ENCODE measurements around the gene MTIF3. TPM values are rescaled to one million over a fixed set of nuclear protein-coding genes. Genes with fewer than 3 reads are reported as not detected.

The MTIF3 gene
- total RNA-seq, 6 experiments from 2014 or later = 26.4 to 39.4 (median 33.2) TPM

DNA sequence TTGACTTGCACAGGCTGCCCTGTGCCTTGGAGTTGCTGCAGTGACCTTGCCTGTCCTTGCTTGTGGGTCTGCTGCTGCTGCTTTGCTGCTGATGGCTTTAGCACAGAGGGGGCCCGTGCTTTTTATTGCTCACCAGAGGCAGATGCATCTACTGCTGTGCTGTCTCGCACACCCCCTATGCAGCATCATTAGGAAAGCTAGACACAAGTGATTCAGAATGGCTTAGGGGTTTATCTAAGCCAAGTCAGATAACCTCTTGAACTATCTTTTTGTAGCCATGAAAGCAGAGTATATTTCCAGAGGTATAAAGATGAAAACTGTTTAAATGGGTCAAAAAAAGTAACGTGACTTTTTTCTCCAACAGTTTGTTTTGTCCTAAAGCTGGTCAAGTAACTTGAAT, 18.2 kb downstream of the MTIF3 start:
- TF ChIP-seq, protein P1, sequence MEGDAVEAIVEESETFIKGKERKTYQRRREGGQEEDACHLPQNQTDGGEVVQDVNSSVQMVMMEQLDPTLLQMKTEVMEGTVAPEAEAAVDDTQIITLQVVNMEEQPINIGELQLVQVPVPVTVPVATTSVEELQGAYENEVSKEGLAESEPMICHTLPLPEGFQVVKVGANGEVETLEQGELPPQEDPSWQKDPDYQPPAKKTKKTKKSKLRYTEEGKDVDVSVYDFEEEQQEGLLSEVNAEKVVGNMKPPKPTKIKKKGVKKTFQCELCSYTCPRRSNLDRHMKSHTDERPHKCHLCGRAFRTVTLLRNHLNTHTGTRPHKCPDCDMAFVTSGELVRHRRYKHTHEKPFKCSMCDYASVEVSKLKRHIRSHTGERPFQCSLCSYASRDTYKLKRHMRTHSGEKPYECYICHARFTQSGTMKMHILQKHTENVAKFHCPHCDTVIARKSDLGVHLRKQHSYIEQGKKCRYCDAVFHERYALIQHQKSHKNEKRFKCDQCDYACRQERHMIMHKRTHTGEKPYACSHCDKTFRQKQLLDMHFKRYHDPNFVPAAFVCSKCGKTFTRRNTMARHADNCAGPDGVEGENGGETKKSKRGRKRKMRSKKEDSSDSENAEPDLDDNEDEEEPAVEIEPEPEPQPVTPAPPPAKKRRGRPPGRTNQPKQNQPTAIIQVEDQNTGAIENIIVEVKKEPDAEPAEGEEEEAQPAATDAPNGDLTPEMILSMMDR (IDR thresholded peaks at IDR 0.05) = no peak
- peaks cover 29% of the 10 kb centered on the region; the same call in 1 of the 2 replicates for H3K36me3 Mint-ChIP-seq (ENCODE audit: low read depth)

DNA sequence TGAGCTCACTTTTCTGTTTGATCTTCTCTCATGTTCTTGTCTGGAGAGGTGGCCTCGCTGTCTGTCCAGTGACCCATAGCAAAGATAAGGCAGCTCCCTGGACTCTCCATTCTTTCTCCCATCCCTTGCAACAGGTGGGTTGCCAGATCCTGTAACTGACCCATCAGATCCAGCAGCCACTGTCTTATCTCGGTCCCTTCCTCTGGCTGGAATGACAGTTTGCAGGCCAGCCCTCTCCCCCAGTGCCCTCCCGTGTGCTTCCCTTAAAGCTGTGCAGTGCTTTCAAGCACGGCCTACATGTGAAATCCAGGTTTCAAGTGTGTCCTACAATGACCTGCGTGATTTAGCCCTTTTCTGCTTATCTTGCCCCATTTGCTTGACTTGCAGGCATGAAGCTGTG, 22.2 kb downstream of the MTIF3 start:
- no peak overlapping the region for H3K4me3 Mint-ChIP-seq
- no peak overlapping the region for H3K27ac Mint-ChIP-seq
- H3K36me3 Mint-ChIP-seq (ENCODE audit: low read depth) = peaks cover 42% of the 10 kb centered on the region
- H3K27me3 Mint-ChIP-seq (ENCODE audit: insufficient read depth) = no peaks in the 10 kb centered on the region; the same call in 1 of the 2 replicates
- TF ChIP-seq, protein P1 (IDR thresholded peaks at IDR 0.05) = no peak
- DNase-seq = no peak
- no peaks in the 10 kb centered on the region for H3K9me3 Mint-ChIP-seq
- peaks cover 33% of the 10 kb centered on the region for H3K4me1 Mint-ChIP-seq (ENCODE audit: low read depth)

More for the DNA sequence above, 18.2 kb downstream of the MTIF3 start:
- peaks cover 5% of the 10 kb centered on the region; the same call in 1 of the 2 replicates for H3K4me1 Mint-ChIP-seq (ENCODE audit: low read depth)
- H3K9me3 Mint-ChIP-seq = no peaks in the 10 kb centered on the region
- no peak overlapping the region for H3K4me3 Mint-ChIP-seq
- no peak overlapping the region for H3K27ac Mint-ChIP-seq
- no peaks in the 10 kb centered on the region for H3K27me3 Mint-ChIP-seq (ENCODE audit: insufficient read depth)
- no peak for DNase-seq

DNA sequence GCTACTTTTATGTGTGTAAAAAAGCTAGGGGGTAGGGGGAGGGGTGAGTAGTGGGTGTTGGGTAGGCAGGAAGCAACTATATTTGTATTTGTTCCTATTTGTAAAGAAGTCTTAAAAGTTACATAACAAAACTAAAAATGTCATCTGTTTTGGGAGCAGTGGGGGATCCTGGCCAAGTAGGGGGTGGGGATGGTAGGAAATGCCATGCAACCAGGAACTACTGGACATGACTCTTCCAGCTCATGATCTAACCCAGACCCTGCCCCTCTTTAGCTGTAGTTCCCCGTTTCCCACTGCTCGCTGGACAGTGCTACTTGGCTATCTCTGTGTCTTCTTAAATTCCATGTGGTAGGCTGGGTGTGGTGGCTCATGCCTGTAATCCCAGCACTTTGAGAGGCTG, 22.7 kb downstream of the MTIF3 start:
- Mint-ChIP-seq H3K36me3 (ENCODE audit: low read depth) (peaks cover 42% of the 10 kb centered on the region), H3K4me3 (no peak overlapping the region), H3K4me1 (ENCODE audit: low read depth) (peaks cover 33% of the 10 kb centered on the region), H3K9me3 (no peaks in the 10 kb centered on the region), H3K27ac (no peak overlapping the region), H3K27me3 (ENCODE audit: insufficient read depth) (peaks cover 1% of the 10 kb centered on the region)
- TF ChIP-seq, protein P1 (IDR thresholded peaks at IDR 0.05) = no peak
- DNase-seq = no peak

DNA sequence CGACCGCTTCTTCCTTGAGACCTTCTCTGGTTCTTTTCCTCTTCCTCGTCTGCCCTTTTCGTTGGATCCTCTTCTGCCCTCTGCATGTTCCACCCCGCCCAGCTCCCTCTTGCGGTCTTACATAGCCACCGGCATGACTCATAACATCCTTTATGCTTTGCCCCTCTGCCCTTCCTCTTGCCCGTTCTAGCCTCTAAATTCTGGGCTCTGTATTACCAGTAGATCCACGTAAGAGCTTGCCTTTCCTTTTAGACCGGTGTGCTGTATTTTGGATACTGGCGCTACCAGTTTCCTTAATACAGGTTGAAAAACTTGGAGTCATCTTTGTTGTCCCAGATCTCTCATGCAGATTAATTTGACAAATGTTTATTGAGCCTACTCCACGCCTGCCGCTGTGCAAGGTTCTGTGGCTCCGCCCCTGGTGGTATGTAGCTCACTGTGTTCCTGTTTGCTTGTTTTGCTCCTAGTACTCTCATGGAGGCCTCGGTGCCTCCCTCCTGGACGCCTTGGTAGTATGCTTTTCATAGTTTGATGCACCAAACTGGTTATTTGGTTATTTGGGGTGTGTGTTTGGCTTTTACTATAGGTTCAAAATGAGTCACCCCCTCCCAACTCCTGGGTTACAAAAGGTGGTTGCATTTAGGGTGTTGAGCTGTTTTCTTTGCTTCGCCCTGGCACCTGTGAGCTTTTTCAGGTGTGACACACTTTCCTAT, 24.3 kb downstream of the MTIF3 start:
- TF ChIP-seq, protein P1 (IDR thresholded peaks at IDR 0.05) = no peak
- no peaks in the 10 kb centered on the region for H3K9me3 Mint-ChIP-seq
- H3K27me3 Mint-ChIP-seq (ENCODE audit: insufficient read depth) = peaks cover 3% of the 10 kb centered on the region
- H3K27ac Mint-ChIP-seq = peak overlapping the region; percentile 22
- H3K36me3 Mint-ChIP-seq (ENCODE audit: low read depth) = peaks cover 34% of the 10 kb centered on the region
- peak overlapping the region; percentile 86 for H3K4me3 Mint-ChIP-seq
- DNase-seq = no peak
- peaks cover 33% of the 10 kb centered on the region for H3K4me1 Mint-ChIP-seq (ENCODE audit: low read depth)

DNA sequence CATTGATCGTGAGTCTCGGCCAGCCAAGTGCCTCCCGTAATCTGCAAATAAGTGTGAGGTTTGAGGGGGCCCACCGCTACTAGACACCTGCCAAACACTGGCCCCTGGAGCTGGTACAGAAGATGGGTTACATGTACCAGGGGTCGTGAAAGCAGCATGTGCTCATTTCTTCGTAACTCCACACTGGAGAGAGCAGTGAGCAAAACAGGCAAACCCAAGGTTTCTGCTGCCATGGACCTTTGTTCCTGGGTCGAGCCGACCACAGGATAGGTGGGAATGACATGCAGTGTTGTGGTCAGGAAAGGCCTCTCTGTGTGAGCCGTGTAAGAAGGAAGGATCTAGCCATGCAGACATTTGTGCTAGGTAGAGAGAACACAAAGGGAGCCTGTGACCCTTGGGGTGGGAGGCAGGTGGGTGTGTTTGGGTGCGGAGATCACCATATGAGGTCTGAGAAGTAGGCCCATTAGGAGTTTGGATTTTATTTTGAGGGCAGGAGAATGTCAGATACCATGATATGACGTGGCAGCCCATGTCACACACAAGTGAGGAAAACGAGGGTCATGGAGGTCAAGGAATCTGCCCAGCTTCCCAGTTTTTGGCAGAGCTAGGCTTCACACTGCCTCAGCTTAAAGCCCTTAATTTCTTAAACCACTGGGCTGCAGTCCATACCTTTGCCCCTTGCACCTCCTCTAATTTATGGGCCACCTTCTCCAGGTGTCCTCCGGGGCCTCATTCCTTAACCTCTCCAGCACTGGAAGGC, 25.0 kb downstream of the MTIF3 start:
- H3K4me1 Mint-ChIP-seq (ENCODE audit: low read depth) = peaks cover 33% of the 10 kb centered on the region
- no peak for DNase-seq
- peaks cover 3% of the 10 kb centered on the region for H3K27me3 Mint-ChIP-seq (ENCODE audit: insufficient read depth)
- H3K9me3 Mint-ChIP-seq = no peaks in the 10 kb centered on the region
- TF ChIP-seq, protein P1 (IDR thresholded peaks at IDR 0.05) = no peak
- peak overlapping the region; percentile 57 for H3K27ac Mint-ChIP-seq
- H3K4me3 Mint-ChIP-seq = peak overlapping the region; percentile 86
- H3K36me3 Mint-ChIP-seq (ENCODE audit: low read depth) = peaks cover 27% of the 10 kb centered on the region
